ENCODE results near the gene TIPRL.

The TIPRL gene

DNA sequence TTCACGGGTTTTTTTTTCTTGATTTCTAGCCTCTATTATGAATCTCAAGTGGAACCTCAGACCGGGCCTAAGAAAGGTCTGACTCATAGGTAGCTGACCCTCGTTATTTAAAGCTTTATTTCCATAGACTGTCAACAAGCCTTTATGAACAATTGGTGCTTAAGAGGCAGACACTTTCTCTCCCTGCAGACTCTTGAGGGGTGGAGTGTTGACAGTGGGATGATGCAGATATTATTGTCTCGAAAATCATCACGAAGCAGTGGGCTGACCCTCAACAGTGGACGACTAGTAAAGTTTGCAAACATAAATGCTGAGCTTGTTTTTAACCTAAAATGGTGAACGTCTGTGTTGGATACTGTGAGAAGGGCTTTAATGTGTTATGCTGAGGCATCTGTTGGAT, 48.9 kb downstream of the TIPRL start:
- H3K27ac ChIP-seq (ENCODE audit: low read length), result no peak overlapping the region
- peaks cover 1% of the 10 kb centered on the region; the same call in 1 of the 2 replicates for H3K4me1 ChIP-seq (ENCODE audit: control insufficient read depth, insufficient read depth, low read length)
- H3K36me3 ChIP-seq (ENCODE audit: control insufficient read depth, insufficient read depth, low read length), result peaks cover 6% of the 10 kb centered on the region; the same call in 1 of the 2 replicates
- no peak overlapping the region for H3K4me3 ChIP-seq (ENCODE audit: low read length)
- WGBS (ENCODE audit: insufficient coverage, insufficient read length), result no CpG with 5 or more reads among the region's 7 CpGs
- no peaks in the 10 kb centered on the region for H3K27me3 ChIP-seq (ENCODE audit: control insufficient read depth, insufficient read depth, low read length)
- DNase-seq (ENCODE audit: low read depth, low spot score), result no peak
- no peaks in the 10 kb centered on the region for H3K9me3 ChIP-seq (ENCODE audit: control insufficient read depth, insufficient read depth, low read length)

DNA sequence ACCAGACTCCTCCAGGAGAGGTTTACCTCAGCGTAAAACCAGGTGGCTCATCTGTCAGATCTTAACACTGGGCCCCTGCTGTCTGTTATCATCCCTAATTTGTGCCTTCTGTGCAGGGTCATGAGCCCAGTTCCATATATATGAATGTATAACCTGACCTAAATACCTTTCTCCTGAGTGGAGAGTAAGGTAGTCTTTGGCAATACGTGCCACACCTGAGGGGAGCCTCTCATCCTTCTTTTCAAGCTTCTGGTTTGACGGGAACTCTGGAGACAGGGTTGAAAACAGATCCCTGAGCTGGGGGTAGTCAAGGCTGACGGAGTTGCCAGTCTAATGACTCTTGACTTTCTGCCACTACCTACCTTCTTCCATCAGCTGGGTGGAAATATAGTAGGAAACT, 51.1 kb downstream of the TIPRL start:
- no CpG with 5 or more reads among the region's 4 CpGs for WGBS (ENCODE audit: insufficient coverage, insufficient read length)
- DNase-seq (ENCODE audit: low read depth, low spot score), result no peak
- H3K4me3 ChIP-seq (ENCODE audit: low read length), result no peak overlapping the region
- no peaks in the 10 kb centered on the region for H3K9me3 ChIP-seq (ENCODE audit: control insufficient read depth, insufficient read depth, low read length)
- no peak overlapping the region for H3K27ac ChIP-seq (ENCODE audit: low read length)
- peaks cover 6% of the 10 kb centered on the region; the same call in 1 of the 2 replicates for H3K36me3 ChIP-seq (ENCODE audit: control insufficient read depth, insufficient read depth, low read length)
- peaks cover 1% of the 10 kb centered on the region; the same call in 1 of the 2 replicates for H3K4me1 ChIP-seq (ENCODE audit: control insufficient read depth, insufficient read depth, low read length)
- H3K27me3 ChIP-seq (ENCODE audit: control insufficient read depth, insufficient read depth, low read length), result no peaks in the 10 kb centered on the region

GRCh38 chr1:168230709-168231108, 51.9 kb downstream of the TIPRL start:
- no CpG with 5 or more reads among the region's 3 CpGs for WGBS (ENCODE audit: insufficient coverage, insufficient read length)
- Histone ChIP-seq H3K4me3 (ENCODE audit: low read length) (no peak overlapping the region), H3K27ac (ENCODE audit: low read length) (no peak overlapping the region), H3K36me3 (ENCODE audit: control insufficient read depth, insufficient read depth, low read length) (peaks cover 6% of the 10 kb centered on the region; the same call in 1 of the 2 replicates), H3K27me3 (ENCODE audit: control insufficient read depth, insufficient read depth, low read length) (no peaks in the 10 kb centered on the region), H3K4me1 (ENCODE audit: control insufficient read depth, insufficient read depth, low read length) (peaks cover 1% of the 10 kb centered on the region; the same call in 1 of the 2 replicates), H3K9me3 (ENCODE audit: control insufficient read depth, insufficient read depth, low read length) (no peaks in the 10 kb centered on the region)
- no peak for DNase-seq (ENCODE audit: low read depth, low spot score)

GRCh38 chr1:168234846-168235547, 56.2 kb downstream of the TIPRL start:
- Histone ChIP-seq H3K27me3 (ENCODE audit: control insufficient read depth, insufficient read depth, low read length) (no peaks in the 10 kb centered on the region), H3K27ac (ENCODE audit: low read length) (no peak overlapping the region), H3K4me1 (ENCODE audit: control insufficient read depth, insufficient read depth, low read length) (no peaks in the 10 kb centered on the region), H3K4me3 (ENCODE audit: low read length) (no peak overlapping the region), H3K9me3 (ENCODE audit: control insufficient read depth, insufficient read depth, low read length) (no peaks in the 10 kb centered on the region), H3K36me3 (ENCODE audit: control insufficient read depth, insufficient read depth, low read length) (peaks cover 9% of the 10 kb centered on the region; the same call in 1 of the 2 replicates)
- WGBS (ENCODE audit: insufficient coverage, insufficient read length), result no CpG with 5 or more reads among the region's 8 CpGs
- DNase-seq (ENCODE audit: low read depth, low spot score), result peak; percentile 54

GRCh38 chr1:168235548-168235885, 56.8 kb downstream of the TIPRL start:
- H3K4me3 ChIP-seq (ENCODE audit: low read length), result no peak overlapping the region
- no peak overlapping the region for H3K27ac ChIP-seq (ENCODE audit: low read length)
- no peak for DNase-seq (ENCODE audit: low read depth, low spot score)
- no peaks in the 10 kb centered on the region for H3K4me1 ChIP-seq (ENCODE audit: control insufficient read depth, insufficient read depth, low read length)
- no peaks in the 10 kb centered on the region for H3K27me3 ChIP-seq (ENCODE audit: control insufficient read depth, insufficient read depth, low read length)
- H3K36me3 ChIP-seq (ENCODE audit: control insufficient read depth, insufficient read depth, low read length), result peaks cover 9% of the 10 kb centered on the region; the same call in 1 of the 2 replicates
- no peaks in the 10 kb centered on the region for H3K9me3 ChIP-seq (ENCODE audit: control insufficient read depth, insufficient read depth, low read length)

DNA sequence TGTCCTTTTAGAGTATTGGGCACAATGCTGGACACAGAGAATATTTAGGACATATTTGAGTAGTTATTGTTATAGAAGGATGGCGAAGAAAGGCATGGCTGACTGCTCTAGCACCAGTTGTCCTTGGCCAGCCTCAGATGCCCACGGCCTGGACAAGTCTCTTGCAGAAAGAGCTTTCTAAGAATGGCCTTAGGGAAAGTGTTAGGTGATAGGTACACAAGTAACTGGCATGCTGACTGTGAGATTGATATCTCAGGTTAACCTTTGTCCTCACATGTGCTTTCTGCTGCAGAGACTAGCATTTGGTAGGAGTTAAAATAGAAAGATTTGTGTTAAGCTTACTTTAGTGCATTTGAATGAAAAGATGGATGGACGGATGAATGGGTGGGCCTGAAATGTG, 57.2 kb downstream of the TIPRL start:
- no peak for DNase-seq (ENCODE audit: low read depth, low spot score)
- no peak overlapping the region for H3K27ac ChIP-seq (ENCODE audit: low read length)

DNA sequence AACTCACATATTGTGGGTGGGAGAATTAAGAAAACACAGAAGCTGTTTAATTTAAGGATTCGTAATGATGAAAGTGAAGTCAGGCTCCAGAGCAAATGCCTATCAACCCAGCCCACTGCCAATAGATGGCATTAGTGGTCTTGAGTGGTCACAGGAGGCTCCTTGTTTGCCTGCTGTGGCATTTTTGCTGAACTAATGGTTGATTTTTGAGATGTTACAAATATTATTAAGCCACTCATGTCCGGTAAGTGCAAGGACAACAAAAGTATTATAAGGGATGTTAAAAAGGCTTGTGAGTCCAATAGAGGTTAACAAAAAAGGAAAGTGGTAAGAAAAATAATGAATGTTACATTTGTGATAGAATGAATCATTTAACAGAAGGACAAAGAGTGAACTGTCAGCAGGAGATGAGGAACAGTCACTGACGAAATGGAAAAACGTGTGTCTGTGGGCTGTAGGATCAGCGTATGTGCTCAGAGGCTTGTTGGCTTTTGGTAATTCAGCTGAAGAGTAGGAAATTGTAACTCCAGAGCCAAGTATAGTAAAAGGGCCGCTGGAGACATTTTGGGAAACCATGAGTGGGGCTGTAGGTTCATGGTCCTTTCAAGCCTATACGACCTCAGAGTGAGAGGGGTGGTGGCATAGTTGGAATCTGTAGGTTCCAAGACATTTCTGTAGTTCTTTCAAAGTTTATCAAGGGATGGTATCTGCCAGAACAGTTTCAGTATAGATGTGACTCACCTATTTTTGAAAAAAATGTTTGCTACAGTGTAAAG, 58.3 kb downstream of the TIPRL start:
- Histone ChIP-seq H3K27ac (ENCODE audit: low read length) (no peak overlapping the region), H3K36me3 (ENCODE audit: control insufficient read depth, insufficient read depth, low read length) (peaks cover 7% of the 10 kb centered on the region; the same call in 1 of the 2 replicates), H3K4me3 (ENCODE audit: low read length) (no peak overlapping the region), H3K9me3 (ENCODE audit: control insufficient read depth, insufficient read depth, low read length) (no peaks in the 10 kb centered on the region), H3K4me1 (ENCODE audit: control insufficient read depth, insufficient read depth, low read length) (no peaks in the 10 kb centered on the region), H3K27me3 (ENCODE audit: control insufficient read depth, insufficient read depth, low read length) (no peaks in the 10 kb centered on the region)
- no peak for DNase-seq (ENCODE audit: low read depth, low spot score)
- no CpG with 5 or more reads among the region's 7 CpGs for WGBS (ENCODE audit: insufficient coverage, insufficient read length)

More for the DNA sequence above, 57.2 kb downstream of the TIPRL start:
- H3K27me3 ChIP-seq (ENCODE audit: control insufficient read depth, insufficient read depth, low read length), result no peaks in the 10 kb centered on the region
- peaks cover 7% of the 10 kb centered on the region; the same call in 1 of the 2 replicates for H3K36me3 ChIP-seq (ENCODE audit: control insufficient read depth, insufficient read depth, low read length)
- H3K4me3 ChIP-seq (ENCODE audit: low read length), result no peak overlapping the region
- H3K9me3 ChIP-seq (ENCODE audit: control insufficient read depth, insufficient read depth, low read length), result no peaks in the 10 kb centered on the region
- 100% methylated on average over 1 of the region's 3 CpGs for WGBS (ENCODE audit: insufficient coverage, insufficient read length)
- no peaks in the 10 kb centered on the region for H3K4me1 ChIP-seq (ENCODE audit: control insufficient read depth, insufficient read depth, low read length)

GRCh38 chr1:168243198-168243597, 64.4 kb downstream of the TIPRL start:
- WGBS (ENCODE audit: insufficient coverage, insufficient read length), result no CpG with 5 or more reads among the region's 2 CpGs
- Histone ChIP-seq H3K27ac (ENCODE audit: low read length) (no peak overlapping the region), H3K27me3 (ENCODE audit: control insufficient read depth, insufficient read depth, low read length) (no peaks in the 10 kb centered on the region), H3K9me3 (ENCODE audit: control insufficient read depth, insufficient read depth, low read length) (no peaks in the 10 kb centered on the region), H3K4me3 (ENCODE audit: low read length) (no peak overlapping the region), H3K4me1 (ENCODE audit: control insufficient read depth, insufficient read depth, low read length) (no peaks in the 10 kb centered on the region), H3K36me3 (ENCODE audit: control insufficient read depth, insufficient read depth, low read length) (peaks cover 10% of the 10 kb centered on the region; the same call in 1 of the 2 replicates)
- DNase-seq (ENCODE audit: low read depth, low spot score), result no peak

DNA sequence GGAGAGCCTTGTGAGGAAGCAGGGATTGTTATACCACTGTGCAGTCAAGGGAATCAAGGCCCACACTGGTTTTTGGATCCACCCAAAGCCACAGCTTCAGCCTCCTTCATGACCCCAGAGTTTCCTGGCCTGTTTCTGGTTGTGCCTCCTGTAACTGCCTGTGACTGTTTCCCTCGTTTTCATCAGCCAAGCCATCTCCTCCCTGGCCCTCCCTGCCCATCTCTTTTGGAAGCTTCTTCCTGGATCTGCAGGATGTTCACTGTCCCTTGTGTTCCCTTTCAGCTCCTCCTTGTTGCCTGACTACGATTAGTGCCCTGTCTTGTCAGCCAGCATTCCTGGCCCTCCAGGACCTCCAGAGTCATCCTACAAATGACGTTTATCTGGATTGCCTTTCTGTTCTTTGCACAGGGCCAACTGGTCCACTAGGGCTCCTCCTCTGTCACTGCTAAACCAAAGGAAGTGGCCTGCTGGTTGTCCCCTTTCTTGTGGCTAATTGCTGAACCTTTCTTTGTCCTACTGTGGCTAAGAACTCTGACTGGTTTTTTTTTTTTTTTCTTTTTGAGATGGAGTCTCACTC, 65.0 kb downstream of the TIPRL start:
- DNase-seq (ENCODE audit: low read depth, low spot score), result no peak
- H3K4me1 ChIP-seq (ENCODE audit: control insufficient read depth, insufficient read depth, low read length), result no peaks in the 10 kb centered on the region
- H3K4me3 ChIP-seq (ENCODE audit: low read length), result no peak overlapping the region
- no CpG with 5 or more reads among the region's 3 CpGs for WGBS (ENCODE audit: insufficient coverage, insufficient read length)
- no peaks in the 10 kb centered on the region for H3K9me3 ChIP-seq (ENCODE audit: control insufficient read depth, insufficient read depth, low read length)
- H3K36me3 ChIP-seq (ENCODE audit: control insufficient read depth, insufficient read depth, low read length), result peaks cover 10% of the 10 kb centered on the region; the same call in 1 of the 2 replicates
- H3K27ac ChIP-seq (ENCODE audit: low read length), result no peak overlapping the region
- H3K27me3 ChIP-seq (ENCODE audit: control insufficient read depth, insufficient read depth, low read length), result no peaks in the 10 kb centered on the region

DNA sequence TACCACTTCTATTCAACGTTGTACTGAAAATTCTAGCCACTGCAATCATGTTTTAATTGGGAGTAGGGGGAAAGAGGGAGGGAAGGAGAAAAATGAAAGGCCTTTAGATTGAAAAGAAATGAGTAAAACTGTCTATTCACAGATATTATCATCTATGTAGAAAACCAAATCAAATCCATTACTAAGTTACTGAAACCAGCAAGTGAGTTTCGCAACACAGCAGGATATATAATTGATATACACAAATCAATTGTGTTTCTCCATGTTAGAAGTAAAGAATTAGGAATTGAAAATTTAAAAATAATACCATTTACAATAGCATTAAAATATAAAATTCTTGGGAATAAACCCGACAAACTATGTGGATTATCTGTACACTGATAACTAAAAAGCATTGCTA, 66.3 kb downstream of the TIPRL start:
- H3K27me3 ChIP-seq (ENCODE audit: control insufficient read depth, insufficient read depth, low read length), result no peaks in the 10 kb centered on the region
- H3K27ac ChIP-seq (ENCODE audit: low read length), result no peak overlapping the region
- no peak for DNase-seq (ENCODE audit: low read depth, low spot score)
- no peaks in the 10 kb centered on the region for H3K4me1 ChIP-seq (ENCODE audit: control insufficient read depth, insufficient read depth, low read length)
- H3K9me3 ChIP-seq (ENCODE audit: control insufficient read depth, insufficient read depth, low read length), result no peaks in the 10 kb centered on the region
- no peak overlapping the region for H3K4me3 ChIP-seq (ENCODE audit: low read length)
- WGBS (ENCODE audit: insufficient coverage, insufficient read length), result no CpG with 5 or more reads among the region's 3 CpGs
- H3K36me3 ChIP-seq (ENCODE audit: control insufficient read depth, insufficient read depth, low read length), result peaks cover 10% of the 10 kb centered on the region; the same call in 1 of the 2 replicates

Measured in iPS DF 6.9 (cell line).